ACHN (cell line): Measurements from ENCODE around the gene MAOA.
A peak's percentile ranks its signal among the peaks of the same experiment; 100 is the strongest.

Experiments
- DNase-seq: peaks from one replicate; pipeline ENCODE4 v3.0.0-alpha.2; 2015
- in situ Hi-C: cut with HindIII; loops from 2 replicates; pipeline ENCODE4 v1.10.0; 2017; ENCODE audit warnings: low sequenced_read_pairs, low pct_ligation_motif_present, low pct_unique_long_range_greater_than_20kb

Gene MAOA

DNA sequence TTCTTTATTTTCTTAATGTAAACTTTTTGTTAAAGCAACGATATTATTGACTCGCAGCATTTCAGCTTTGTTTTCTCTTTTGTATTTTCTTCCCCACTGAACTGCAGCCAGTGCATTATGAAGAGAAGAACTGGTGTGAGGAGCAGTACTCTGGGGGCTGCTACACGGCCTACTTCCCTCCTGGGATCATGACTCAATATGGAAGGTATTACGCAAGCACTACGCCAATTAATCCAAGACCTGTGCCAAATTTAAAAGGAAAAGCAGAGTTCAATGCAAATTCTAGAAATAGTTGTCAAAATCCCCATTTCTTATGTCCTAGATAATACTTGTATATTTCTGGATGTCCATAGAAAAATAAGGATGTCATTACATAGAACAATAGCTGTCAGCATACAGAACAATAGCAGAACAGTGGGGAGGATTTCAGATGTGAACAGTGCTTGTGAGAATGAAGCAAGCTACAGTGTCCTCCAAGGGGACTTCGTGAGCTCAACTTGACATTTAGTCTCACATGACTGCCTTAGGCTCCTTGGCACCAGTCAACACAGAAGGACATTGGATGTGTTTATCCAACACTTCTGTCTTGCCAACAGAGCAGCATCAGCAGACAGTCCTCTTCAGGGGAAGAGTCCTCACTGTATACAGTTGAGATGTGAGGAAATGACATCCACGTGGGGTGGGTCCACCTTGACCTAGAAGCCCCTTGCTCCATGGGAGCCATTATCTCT, 85.9 kb downstream of the MAOA start:
- in situ Hi-C loops = no loop called here
- no peak for DNase-seq

DNA sequence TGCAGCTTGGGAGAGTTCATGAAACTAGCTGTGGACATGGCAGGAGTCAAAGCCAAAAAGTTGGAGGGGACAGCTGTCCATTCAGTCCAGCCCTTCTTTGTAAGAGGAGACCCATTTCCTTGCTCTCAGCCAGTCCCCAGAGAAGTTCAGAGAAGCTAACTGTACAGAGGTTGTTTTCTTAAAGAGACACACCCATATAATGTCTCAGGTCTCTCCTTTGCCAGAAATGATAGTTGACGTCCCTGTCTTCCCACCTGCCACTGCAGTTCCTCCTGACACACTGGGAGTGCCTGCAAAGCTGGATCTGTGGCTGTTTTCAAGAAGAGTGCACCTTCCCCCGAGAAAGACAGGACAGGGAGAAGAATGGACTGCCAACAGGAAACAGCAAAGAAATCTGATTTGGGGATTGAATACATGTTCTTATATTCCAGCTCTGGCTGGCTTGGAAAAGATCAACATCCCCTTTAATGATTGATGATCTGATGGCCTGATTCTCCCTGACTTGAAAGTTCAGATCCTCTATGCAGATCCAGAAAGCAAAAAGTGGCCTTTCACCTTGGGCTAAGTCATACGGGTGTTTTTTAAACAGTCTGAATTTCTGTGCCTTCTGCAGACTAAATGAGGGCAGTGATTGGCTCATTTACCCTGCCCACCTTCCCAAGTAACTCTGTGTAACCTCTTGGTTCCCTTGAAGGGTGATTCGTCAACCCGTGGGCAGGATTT, 87.2 kb downstream of the MAOA start:
- in situ Hi-C loops = no loop called here
- no peak for DNase-seq

DNA sequence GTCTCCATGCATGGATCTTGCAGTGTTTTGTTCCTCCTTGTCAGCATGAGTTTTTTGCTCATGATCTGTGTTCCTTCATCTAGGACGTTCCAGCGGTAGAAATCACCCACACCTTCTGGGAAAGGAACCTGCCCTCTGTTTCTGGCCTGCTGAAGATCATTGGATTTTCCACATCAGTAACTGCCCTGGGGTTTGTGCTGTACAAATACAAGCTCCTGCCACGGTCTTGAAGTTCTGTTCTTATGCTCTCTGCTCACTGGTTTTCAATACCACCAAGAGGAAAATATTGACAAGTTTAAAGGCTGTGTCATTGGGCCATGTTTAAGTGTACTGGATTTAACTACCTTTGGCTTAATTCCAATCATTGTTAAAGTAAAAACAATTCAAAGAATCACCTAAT, 88.2 kb downstream of the MAOA start:
- DNase-seq = no peak
- in situ Hi-C loops = no loop called here

DNA sequence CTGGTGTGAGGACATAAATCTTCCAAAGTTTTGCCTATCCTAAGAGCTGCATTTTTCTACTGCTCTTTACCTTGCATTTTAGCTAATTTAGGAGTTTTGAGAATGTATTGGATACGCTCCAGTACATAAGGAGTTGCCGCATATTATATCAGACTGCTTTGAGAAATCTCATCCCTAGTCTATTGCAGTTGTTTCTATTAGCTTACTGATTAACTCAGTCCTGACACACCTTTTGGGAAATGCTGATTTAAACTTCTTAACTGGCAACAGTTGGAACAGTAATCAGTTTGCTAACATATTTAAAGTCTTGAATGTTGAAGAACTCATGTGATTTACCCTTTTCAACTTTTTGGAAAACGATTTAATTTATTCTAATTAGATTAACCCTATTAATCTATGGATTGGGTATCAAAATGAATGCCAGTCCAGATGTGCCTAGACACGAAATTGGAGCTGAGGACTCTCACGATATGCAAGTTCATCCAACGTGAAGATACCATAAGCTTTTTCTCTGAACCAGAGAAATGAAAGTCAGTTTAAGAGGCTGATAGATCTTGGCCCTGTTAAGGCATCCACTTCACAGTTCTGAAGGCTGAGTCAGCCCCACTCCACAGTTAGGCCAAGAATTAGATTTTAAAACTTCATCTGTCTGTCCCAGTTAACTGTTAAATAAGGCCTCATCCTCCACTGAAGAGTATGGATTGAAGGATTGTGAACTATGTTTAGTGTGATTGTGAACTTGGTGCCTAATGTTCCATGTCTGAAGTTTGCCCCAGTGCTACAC, 90.0 kb downstream of the MAOA start:
- in situ Hi-C loops = no loop called here
- no peak for DNase-seq

DNA sequence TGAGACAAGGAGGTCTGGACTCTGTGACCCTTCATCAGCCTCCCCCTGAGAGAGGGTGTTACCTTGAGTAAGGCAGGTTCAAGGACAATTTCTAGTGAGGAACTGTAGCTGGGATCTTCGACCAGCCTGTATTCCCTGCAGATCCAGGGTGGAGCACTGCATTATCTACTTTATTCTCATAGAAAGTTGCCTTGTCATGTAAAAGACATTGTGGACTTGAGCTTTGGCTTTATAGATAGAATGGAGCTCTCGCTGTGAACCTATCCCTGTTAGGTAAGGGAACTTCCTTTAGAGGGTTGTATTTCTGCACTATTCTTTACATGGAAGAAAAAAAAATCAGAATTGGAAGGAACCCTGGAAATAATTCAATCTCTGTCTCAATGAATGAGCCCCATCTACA, 91.4 kb downstream of the MAOA start:
- in situ Hi-C loops = no loop called here
- no peak for DNase-seq

DNA sequence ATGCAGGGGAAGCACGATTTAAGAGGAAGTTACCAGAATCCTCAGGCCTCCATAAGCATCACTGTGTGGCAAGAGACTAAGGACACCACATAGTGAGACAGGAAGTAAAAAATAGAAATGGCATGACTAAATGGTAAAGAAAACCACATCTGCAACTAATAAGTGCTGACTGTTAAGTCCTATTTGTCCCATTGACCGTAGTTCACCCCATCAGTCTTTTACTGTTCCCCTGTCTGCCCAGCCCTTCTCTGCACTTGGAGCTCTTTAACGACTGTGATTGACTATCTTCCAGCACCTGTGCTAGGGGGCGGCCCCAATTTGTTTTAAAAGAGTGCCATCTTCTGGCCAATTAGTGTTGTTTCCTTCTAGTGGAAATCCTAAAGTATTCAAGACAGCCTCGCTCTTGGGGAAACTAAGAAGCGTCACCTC, 94.2 kb downstream of the MAOA start:
- in situ Hi-C loops = no loop called here
- peak; percentile 26 for DNase-seq

DNA sequence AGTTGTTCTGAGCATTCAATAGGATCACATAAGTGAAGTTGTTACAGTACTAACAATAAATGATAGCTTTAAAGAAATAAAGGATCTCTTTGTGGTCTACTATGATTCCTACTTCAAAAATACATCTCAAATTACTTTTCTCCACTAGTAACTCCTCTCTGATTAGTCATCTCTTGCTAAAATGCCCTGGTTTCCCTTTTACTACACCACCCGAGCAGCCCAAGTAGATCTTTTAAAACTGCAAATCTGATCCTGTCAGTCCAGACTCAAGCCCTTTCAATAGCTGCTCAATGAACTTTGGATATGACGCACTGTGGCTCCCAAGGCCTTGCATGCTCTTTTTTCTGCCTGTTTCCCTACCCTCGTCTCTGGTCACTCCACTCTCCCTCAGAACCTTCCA, 97.5 kb downstream of the MAOA start:
- no peak for DNase-seq
- in situ Hi-C loops = no loop called here

DNA sequence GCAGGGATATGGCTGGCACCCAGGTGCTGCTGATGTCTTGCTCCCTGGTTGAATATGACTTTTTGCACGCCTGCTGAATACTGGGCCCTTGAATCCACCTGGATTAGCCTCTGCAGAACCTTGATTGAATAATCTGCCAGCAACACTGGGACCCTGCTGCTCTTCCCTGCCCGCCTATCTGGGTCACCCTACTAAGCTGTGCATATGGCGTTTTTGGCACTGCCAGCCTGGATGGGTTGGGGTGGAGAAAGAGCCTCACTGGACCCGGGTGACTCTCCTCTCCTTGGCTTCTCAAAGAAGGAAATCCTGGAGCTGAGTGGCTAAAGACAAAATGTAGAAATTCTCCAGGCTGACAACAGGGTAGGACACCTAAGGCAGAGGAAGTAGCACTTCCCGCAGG, 100.0 kb downstream of the MAOA start:
- in situ Hi-C loops = no loop called here

DNA sequence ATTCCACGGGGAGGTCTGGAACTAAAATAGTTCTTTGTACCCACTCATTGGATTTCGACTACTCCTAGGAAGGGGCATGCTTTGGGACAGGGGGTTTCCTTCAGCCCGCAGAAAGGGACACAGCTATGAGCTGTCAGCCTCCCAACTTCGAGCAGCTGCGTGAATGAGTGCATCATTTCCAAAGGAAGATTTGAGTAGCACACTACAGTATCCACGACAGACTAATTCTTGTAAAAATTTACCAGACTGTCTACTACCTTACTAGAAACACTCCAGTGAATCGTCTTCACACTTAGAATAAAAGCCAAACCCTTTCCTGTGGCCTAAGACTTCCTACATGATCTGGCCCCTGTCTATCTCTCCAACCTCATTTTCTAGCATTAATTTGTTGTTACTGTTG, 101.9 kb downstream of the MAOA start:
- DNase-seq = no peak
- in situ Hi-C loops = no loop called here

More for the DNA sequence above, 100.0 kb downstream of the MAOA start:
- DNase-seq = no peak

DNA sequence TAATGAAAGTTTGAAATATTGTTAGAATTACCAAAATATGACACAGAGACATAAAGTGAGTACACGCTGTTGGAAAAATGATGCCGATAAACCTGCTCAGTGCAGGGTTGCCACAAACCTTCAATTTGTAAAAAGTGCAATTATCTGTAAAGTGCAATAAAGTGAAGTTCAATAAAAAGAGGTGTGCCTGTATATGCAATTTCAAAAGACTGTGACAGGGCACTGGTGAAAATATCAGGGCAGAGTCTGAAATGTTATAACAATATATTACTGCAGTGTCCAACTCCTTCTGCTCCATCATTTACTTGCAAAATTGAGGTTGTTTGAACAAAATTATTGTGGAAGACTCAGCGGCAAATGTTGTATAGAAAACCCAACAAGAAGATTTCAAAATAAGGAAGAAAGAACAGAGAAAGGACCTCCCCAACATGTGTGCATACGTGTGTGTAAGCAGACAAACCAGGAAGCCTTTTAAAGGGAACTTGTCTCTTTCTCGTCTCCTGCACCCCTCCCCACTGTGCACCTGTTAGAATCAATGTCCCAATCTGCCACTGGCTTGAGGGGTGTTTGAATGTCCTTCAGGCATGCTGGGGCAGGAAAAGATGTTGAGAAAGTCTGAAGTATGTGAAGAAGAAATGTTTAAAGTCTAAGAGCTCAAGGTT, 130.0 kb downstream of the MAOA start:
- in situ Hi-C loops = no loop called here
- DNase-seq = no peak
